Astrocyte of the cerebellum (primary cell): ENCODE data around the gene TMEM176B.

Experiments
- DNase-seq: peaks from one replicate; pipeline ENCODE4 v3.0.0-alpha.2; 2011; ENCODE audit warnings: low read depth
- H3K4me3 ChIP-seq: 2 replicates; pipeline ENCODE4 v1.5.1; 2011; ENCODE audit warnings: mild to moderate bottlenecking, low read depth, low read length, moderate library complexity
- in situ Hi-C: cut with HindIII; loops from 2 replicates; pipeline ENCODE4 v1.10.0; 2017; ENCODE audit warnings: low sequenced_read_pairs
- TF ChIP-seq, protein P1 (sequence below): IDR thresholded peaks from 2 replicates; pipeline ENCODE4 v1.5.1; 2012; ENCODE audit warnings: low read length, low read depth, moderate library complexity, mild to moderate bottlenecking; ENCODE audit errors: missing control alignments

The TMEM176B gene

DNA sequence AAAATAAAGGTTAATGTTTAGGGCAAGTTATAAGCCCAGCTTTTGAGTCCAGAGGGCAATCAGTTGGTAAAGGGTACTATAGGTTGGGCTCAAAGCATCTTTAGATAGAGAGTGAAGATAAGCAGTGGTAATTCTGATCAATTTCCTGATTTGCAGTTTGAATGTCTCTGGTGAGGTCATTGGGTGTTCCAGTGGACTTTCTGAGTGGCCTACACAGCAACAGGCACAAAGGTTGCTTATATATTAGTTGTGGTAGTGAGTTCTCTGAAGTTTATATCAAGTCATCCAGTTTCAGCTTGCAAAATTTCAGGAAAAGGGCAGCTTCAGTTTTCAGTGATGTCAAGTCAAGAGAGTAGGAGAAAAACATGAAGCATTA, 33.8 kb downstream of the TMEM176B start:
- in situ Hi-C loops = no loop called here
- DNase-seq = no peak

GRCh38 chr7:150759479-150759878, 40.7 kb downstream of the TMEM176B start:
- no peak for DNase-seq
- in situ Hi-C loops = no loop called here
- no peak overlapping the region for H3K4me3 ChIP-seq
- TF ChIP-seq, protein P1, sequence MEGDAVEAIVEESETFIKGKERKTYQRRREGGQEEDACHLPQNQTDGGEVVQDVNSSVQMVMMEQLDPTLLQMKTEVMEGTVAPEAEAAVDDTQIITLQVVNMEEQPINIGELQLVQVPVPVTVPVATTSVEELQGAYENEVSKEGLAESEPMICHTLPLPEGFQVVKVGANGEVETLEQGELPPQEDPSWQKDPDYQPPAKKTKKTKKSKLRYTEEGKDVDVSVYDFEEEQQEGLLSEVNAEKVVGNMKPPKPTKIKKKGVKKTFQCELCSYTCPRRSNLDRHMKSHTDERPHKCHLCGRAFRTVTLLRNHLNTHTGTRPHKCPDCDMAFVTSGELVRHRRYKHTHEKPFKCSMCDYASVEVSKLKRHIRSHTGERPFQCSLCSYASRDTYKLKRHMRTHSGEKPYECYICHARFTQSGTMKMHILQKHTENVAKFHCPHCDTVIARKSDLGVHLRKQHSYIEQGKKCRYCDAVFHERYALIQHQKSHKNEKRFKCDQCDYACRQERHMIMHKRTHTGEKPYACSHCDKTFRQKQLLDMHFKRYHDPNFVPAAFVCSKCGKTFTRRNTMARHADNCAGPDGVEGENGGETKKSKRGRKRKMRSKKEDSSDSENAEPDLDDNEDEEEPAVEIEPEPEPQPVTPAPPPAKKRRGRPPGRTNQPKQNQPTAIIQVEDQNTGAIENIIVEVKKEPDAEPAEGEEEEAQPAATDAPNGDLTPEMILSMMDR = no peak

More for the DNA sequence above, 33.8 kb downstream of the TMEM176B start:
- TF ChIP-seq, protein P1 = no peak
- H3K4me3 ChIP-seq = no peak overlapping the region

GRCh38 chr7:150756858-150757257, 43.3 kb downstream of the TMEM176B start:
- no peak overlapping the region for H3K4me3 ChIP-seq
- no peak for DNase-seq

GRCh38 chr7:150756166-150756565, 44.0 kb downstream of the TMEM176B start:
- no peak for DNase-seq
- TF ChIP-seq, protein P1 = no peak
- in situ Hi-C loops = no loop called here
- no peak overlapping the region for H3K4me3 ChIP-seq

More at GRCh38 chr7:150756858-150757257, 43.3 kb downstream of the TMEM176B start:
- in situ Hi-C loops = no loop called here
- TF ChIP-seq, protein P1 = no peak

DNA sequence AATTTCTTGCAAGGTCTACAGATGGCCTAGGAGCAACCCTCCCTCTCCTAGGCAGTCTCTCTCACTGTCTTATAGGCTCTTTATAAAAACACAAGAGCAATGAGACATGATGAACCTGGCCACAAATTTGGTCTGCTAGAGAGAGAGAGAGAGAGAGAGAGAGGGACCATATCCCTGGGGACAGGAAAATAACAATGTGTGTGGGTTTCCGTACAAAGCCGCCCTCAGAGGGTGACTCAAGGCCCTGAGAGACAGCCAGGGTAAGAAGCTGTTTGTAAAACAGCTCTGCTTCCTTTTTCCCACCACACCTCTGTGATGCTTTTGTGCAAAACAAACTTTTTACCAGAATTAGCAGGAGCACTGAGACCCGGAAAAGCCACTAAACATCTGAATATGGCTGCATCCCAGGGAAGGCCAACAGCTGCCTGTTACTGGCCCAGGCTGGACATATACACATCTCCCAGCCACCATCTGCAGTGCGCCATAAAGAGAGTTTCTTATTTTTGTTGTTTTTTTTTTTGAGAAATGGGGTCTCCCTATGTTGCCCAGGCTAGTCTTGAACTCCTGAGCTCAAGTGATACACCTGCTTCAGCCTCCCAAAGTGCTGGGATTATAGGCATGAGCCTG, 44.6 kb downstream of the TMEM176B start:
- TF ChIP-seq, protein P1 = no peak
- DNase-seq = no peak
- in situ Hi-C loops = no loop called here
- no peak overlapping the region for H3K4me3 ChIP-seq

- no peak overlapping the region for H3K4me3 ChIP-seq
- TF ChIP-seq, protein P1 = no peak
- in situ Hi-C loops = no loop called here
- DNase-seq = no peak
Observed at GRCh38 chr7:150754951-150755350, 45.2 kb downstream of the TMEM176B start.
